Renal pelvis (tissue), 4 donors: ENCODE results near the gene EYS. TPM values are rescaled to one million over a fixed set of nuclear protein-coding genes. Genes with fewer than 3 reads are reported as not detected.

Experiments used
- DNase-seq: peaks from one replicate; pipeline ENCODE4 v3.0.0-alpha.2; 2013
- polyA plus RNA-seq, 3 donors: library from polyadenylated mRNA; unstranded; fragments of 120-200 nt; gene quantifications; one replicate each; pipeline ENCODE4 v1.2.1, GENCODE V29; 2013; ENCODE audit not compliant: insufficient read length in 3 of 3

Gene EYS
- polyA plus RNA-seq, 3 donors, result 0.50 to 1.2 (median 0.82) TPM

GRCh38 chr6:64973142-64973541 lies 733.9 kb downstream of the EYS start:
- DNase-seq, result no peak

- DNase-seq, result no peak
Observed at GRCh38 chr6:64969139-64969538, 737.9 kb downstream of the EYS start.

GRCh38 chr6:64955435-64955848 lies 751.6 kb downstream of the EYS start:
- DNase-seq, result no peak

GRCh38 chr6:64949257-64949656 lies 757.8 kb downstream of the EYS start:
- no peak for DNase-seq

DNA sequence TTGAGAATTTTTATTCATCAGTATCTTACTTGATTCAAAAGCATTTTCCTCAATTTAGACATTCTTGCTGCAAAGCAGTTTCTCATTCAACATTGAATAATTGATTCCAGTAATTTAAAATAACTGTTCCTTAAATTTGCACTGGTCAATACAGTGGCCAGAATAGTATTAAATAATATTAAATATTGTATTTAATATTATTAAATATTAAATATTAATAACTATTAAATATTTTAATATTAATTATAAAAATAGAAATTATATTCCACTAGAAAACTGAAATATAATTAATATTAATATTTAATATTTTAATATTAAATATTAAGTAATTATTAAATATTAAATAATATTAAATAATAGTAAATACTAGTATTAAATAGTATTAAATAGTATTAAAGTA lies 758.8 kb downstream of the EYS start:
- DNase-seq, result no peak

DNA sequence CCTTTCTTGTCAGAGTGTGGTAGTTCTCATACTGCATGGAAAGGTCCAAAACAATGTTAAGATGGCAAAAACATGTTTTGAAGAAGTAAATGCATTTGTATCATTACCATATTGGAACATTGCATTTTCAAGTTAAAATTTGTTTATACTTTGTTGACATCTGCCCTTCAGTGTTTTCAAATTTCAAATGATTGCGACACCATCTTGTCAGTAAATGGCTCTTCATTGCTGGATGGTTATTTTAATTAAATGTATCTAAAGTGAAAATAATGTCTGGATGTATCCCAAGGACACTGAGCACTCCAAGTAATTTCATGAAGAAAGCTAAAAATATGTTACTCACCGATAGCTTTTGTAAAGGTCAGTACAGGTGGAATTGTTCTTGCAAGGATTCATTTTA lies 761.6 kb downstream of the EYS start:
- DNase-seq, result no peak

GRCh38 chr6:64932486-64932885 lies 774.5 kb downstream of the EYS start:
- no peak for DNase-seq

- no peak for DNase-seq
Observed at GRCh38 chr6:64930681-64931080, 776.3 kb downstream of the EYS start.

DNA sequence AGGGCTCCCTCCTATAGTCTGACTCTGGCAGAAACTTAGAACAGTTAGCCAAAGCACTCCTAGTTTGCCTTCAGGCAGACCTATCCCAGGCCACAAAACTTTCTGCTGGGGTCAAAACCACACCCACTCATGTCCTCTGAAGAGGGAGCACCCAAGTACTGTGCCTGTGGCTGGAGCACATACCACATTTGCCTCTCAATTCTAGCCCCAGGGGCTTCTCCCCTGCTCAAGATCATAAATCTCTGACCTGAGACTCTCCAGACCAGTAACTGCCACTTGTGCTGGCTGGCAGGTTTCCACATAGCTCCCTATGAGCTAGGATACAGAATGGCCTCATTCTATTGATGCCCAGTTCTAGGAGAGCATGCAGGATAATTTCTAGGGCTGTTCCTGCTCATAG lies 781.0 kb downstream of the EYS start:
- DNase-seq, result no peak

- no peak for DNase-seq
Observed at GRCh38 chr6:64920257-64920656, 786.8 kb downstream of the EYS start.

- no peak for DNase-seq
Observed at GRCh38 chr6:64914124-64914523, 792.9 kb downstream of the EYS start.

GRCh38 chr6:64912966-64913365 lies 794.1 kb downstream of the EYS start:
- no peak for DNase-seq

- DNase-seq, result no peak
Observed at GRCh38 chr6:64908104-64908503, 798.9 kb downstream of the EYS start.

DNA sequence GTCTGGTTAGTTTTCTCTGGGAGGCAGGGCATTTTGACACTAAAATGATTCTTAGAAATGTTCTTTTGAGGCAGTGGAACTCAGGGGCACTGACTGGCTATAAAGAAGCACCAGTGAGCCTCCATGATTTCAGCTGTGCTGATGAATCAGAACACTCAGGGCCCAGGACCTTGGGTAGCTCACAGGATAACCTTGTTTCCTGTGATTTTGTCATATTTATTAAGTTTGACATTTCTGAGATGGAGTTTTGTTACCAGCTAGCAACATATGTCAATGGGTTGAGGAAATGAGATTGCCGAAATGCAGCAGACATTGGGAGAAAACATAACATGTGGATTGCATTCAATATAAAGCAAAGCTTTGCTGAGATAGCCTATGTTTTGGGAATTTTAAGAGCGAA lies 802.4 kb downstream of the EYS start:
- no peak for DNase-seq

- no peak for DNase-seq
Observed at GRCh38 chr6:64902596-64902995, 804.4 kb downstream of the EYS start.

DNA sequence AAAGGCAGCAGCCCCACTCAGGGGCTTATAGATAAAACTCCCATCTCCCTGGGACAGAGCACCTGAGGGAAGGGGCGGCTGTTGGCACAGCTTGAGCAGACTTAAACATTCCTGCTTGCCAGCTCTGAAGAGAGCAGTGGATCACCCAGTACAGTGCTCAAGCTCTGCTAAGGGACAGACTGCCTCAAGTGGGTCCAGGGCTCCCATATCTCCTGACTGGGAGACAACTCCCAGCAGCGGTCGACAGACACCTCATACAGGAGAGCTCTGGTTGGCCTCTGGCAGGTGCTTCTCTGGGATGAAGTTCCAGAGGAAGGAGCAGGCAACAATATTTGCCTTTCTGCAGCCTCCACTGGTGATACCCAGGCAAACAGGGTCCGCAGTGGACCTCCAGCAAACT lies 810.1 kb downstream of the EYS start:
- DNase-seq, result no peak

- DNase-seq, result no peak
Observed at GRCh38 chr6:64895945-64896344, 811.1 kb downstream of the EYS start.

DNA sequence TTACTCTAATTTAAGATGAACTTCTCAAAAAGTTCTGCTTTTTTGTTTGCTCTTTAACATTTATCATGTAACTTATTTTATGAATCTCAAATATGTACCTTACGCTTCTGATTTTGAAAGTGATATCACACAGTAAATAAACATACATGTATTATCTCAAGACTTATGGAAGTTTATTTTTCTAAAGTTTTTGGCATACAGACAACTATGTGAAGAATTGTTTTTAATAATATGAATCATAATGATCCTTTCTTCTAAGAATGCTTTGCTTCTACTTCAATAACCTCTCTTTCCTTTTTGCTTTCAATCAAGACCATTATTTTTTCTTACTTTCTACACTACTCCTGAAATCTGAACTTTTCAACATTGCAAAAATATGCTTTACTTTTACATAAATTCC lies 816.4 kb downstream of the EYS start:
- DNase-seq, result no peak

- DNase-seq, result no peak
Observed at GRCh38 chr6:64889144-64889543, 817.9 kb downstream of the EYS start.

DNA sequence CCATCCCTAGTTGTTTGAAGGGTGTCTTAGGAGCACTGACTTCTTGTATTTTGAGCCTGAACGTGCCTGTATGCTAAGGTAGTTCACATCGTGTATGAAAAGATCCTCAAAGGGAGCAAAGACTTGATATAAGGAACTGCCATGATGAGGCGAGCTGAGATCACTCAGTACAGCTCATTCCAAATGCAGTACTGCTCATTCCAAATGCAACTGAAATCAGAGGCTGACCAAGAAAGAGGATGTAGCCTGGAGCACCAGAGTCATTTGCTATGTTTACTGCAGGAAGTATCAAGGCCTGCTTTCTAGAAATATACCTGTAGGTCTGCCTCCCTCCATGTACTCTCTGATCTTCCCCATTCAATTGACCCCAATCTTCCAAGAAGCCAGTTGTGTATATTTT lies 832.2 kb downstream of the EYS start:
- no peak for DNase-seq

DNA sequence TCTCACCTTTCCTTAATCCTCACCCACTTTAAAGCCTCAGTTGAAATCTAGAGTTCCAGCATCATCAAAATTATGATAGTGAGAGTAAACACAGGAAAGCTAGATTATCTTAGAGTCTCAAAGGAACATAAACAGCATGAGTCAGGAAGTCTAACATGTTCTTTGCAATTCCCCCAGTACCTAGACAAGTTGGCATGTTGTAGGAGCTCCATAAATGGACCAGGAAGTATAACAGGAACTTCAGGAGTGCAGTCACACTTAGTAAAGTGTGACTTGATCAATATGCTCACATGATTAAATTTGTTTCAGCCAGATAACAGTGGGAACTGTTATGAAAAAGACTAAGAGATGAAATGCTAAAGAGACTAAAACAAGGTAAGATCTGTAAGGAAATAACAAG lies 834.4 kb downstream of the EYS start:
- no peak for DNase-seq

- no peak for DNase-seq
Observed at GRCh38 chr6:64861039-64861651, 845.9 kb downstream of the EYS start.

GRCh38 chr6:64860203-64860602 lies 846.8 kb downstream of the EYS start:
- DNase-seq, result no peak

- DNase-seq, result no peak
Observed at GRCh38 chr6:64850121-64850520, 856.9 kb downstream of the EYS start.

GRCh38 chr6:64848467-64848866 lies 858.6 kb downstream of the EYS start:
- DNase-seq, result no peak
